Neural progenitor cell (in vitro differentiated cells): ENCODE results near the gene GALNT17.

Source experiments
- EZH2phosphoT487 ChIP-seq: fragments of 200-600 bp; sonication (generic); IDR thresholded peaks from 2 replicates; pipeline ENCODE4 v1.6.1; 2017; ENCODE audit warnings: antibody characterized with exemption
- TF ChIP-seq, protein P1 (sequence below): fragments of 200-600 bp; sonication (generic); IDR thresholded peaks from 2 replicates; pipeline ENCODE4 v1.5.1; 2017; ENCODE audit warnings: antibody characterized with exemption, mild to moderate bottlenecking

DNA sequence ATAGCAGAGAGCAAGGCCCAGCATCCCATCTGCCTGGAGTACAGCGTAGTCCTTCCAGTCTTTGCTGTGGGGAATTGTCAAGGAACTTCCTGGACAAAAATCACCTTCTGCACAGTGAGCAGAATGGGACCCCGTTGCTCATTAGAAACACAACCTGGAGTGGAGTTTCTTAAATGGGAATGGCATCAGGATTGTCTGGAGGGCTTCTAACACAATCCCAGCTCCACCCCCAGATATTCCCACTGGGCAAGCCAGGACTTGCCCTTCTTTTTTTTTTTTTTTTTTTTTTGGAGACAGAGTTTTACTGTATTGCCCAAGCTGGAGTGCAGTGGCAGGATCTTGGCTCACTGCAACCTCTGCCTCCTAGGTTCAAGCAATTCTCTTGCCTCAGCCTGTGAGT, 356.4 kb downstream of the GALNT17 start:
- TF ChIP-seq, protein P1, sequence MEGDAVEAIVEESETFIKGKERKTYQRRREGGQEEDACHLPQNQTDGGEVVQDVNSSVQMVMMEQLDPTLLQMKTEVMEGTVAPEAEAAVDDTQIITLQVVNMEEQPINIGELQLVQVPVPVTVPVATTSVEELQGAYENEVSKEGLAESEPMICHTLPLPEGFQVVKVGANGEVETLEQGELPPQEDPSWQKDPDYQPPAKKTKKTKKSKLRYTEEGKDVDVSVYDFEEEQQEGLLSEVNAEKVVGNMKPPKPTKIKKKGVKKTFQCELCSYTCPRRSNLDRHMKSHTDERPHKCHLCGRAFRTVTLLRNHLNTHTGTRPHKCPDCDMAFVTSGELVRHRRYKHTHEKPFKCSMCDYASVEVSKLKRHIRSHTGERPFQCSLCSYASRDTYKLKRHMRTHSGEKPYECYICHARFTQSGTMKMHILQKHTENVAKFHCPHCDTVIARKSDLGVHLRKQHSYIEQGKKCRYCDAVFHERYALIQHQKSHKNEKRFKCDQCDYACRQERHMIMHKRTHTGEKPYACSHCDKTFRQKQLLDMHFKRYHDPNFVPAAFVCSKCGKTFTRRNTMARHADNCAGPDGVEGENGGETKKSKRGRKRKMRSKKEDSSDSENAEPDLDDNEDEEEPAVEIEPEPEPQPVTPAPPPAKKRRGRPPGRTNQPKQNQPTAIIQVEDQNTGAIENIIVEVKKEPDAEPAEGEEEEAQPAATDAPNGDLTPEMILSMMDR = no peak
- no peak for TF ChIP-seq EZH2phosphoT487
